ENCODE data around the gene DLGAP1. TPM values are rescaled to one million over a fixed set of nuclear protein-coding genes. Genes with fewer than 3 reads are reported as not detected.
A peak's percentile ranks its signal among the peaks of the same experiment; 100 is the strongest.

DLGAP1 gene
- total RNA-seq, 1 experiment from 2014 or later: 23.0 TPM

DNA sequence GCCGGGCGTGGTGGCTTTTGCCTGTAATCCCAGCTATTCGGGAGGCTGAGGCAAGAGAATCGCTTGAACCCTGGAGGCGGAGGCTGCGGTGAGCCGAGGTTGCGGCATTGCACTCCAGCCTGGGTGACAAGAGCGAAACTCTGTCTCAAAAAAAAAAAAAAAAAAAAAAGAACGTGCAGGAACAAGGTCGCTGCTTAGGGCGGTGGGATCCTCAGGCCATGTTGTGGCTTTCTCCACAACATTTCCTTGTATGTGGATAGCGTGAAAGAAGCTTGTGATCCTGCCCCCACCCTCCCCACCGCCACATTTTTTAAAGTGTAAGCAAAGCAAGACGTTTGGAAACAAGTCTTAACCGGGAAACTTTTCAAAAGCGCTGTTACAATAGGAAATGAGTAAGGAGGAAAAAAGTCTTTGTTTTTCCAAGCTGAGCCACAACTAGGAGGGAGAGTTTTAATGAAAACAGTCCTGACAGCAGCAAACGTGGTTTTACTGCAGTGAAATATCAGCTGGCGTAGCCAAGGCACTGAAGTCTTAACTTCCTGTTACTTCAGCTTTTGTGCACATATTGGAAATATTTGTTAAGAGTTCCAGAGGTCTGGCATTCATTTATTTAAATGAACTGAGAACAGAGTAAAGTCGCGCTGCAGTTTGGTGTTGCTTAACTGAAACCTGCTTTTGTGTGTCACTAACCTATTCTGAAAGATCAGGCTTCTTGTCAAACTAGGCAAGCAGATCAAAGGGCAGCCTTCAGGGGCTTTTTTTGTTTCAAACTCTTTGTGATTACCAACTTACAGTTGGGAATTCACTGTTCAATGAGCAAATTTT is 1001.4 kb downstream of the DLGAP1 start (continued):
- TF ChIP-seq, protein P1, sequence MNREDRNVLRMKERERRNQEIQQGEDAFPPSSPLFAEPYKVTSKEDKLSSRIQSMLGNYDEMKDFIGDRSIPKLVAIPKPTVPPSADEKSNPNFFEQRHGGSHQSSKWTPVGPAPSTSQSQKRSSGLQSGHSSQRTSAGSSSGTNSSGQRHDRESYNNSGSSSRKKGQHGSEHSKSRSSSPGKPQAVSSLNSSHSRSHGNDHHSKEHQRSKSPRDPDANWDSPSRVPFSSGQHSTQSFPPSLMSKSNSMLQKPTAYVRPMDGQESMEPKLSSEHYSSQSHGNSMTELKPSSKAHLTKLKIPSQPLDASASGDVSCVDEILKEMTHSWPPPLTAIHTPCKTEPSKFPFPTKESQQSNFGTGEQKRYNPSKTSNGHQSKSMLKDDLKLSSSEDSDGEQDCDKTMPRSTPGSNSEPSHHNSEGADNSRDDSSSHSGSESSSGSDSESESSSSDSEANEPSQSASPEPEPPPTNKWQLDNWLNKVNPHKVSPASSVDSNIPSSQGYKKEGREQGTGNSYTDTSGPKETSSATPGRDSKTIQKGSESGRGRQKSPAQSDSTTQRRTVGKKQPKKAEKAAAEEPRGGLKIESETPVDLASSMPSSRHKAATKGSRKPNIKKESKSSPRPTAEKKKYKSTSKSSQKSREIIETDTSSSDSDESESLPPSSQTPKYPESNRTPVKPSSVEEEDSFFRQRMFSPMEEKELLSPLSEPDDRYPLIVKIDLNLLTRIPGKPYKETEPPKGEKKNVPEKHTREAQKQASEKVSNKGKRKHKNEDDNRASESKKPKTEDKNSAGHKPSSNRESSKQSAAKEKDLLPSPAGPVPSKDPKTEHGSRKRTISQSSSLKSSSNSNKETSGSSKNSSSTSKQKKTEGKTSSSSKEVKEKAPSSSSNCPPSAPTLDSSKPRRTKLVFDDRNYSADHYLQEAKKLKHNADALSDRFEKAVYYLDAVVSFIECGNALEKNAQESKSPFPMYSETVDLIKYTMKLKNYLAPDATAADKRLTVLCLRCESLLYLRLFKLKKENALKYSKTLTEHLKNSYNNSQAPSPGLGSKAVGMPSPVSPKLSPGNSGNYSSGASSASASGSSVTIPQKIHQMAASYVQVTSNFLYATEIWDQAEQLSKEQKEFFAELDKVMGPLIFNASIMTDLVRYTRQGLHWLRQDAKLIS (CRISPR knock-in tag; IDR thresholded peaks at IDR 0.05; ENCODE audit: borderline replicate concordance): no peak
- TF ChIP-seq ZNF263 (CRISPR knock-in tag; IDR thresholded peaks at IDR 0.05; ENCODE audit: low read depth): 0 out of 2 replicates have a peak, but pooled peaks have one; percentile 10
- no peak for TF ChIP-seq TCF7 (CRISPR knock-in tag; IDR thresholded peaks at IDR 0.05; ENCODE audit: low read depth)
- TF ChIP-seq SMAD3 (CRISPR knock-in tag; IDR thresholded peaks at IDR 0.05; ENCODE audit: borderline replicate concordance): no peak
- TF ChIP-seq, protein P2, sequence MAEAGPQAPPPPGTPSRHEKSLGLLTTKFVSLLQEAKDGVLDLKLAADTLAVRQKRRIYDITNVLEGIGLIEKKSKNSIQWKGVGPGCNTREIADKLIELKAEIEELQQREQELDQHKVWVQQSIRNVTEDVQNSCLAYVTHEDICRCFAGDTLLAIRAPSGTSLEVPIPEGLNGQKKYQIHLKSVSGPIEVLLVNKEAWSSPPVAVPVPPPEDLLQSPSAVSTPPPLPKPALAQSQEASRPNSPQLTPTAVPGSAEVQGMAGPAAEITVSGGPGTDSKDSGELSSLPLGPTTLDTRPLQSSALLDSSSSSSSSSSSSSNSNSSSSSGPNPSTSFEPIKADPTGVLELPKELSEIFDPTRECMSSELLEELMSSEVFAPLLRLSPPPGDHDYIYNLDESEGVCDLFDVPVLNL (CRISPR knock-in tag; IDR thresholded peaks at IDR 0.05; ENCODE audit: borderline replicate concordance, low read depth): no peak
- TF ChIP-seq, protein P3, sequence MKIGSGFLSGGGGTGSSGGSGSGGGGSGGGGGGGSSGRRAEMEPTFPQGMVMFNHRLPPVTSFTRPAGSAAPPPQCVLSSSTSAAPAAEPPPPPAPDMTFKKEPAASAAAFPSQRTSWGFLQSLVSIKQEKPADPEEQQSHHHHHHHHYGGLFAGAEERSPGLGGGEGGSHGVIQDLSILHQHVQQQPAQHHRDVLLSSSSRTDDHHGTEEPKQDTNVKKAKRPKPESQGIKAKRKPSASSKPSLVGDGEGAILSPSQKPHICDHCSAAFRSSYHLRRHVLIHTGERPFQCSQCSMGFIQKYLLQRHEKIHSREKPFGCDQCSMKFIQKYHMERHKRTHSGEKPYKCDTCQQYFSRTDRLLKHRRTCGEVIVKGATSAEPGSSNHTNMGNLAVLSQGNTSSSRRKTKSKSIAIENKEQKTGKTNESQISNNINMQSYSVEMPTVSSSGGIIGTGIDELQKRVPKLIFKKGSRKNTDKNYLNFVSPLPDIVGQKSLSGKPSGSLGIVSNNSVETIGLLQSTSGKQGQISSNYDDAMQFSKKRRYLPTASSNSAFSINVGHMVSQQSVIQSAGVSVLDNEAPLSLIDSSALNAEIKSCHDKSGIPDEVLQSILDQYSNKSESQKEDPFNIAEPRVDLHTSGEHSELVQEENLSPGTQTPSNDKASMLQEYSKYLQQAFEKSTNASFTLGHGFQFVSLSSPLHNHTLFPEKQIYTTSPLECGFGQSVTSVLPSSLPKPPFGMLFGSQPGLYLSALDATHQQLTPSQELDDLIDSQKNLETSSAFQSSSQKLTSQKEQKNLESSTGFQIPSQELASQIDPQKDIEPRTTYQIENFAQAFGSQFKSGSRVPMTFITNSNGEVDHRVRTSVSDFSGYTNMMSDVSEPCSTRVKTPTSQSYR (CRISPR knock-in tag; IDR thresholded peaks at IDR 0.05): no peak
- TF ChIP-seq, protein P4, sequence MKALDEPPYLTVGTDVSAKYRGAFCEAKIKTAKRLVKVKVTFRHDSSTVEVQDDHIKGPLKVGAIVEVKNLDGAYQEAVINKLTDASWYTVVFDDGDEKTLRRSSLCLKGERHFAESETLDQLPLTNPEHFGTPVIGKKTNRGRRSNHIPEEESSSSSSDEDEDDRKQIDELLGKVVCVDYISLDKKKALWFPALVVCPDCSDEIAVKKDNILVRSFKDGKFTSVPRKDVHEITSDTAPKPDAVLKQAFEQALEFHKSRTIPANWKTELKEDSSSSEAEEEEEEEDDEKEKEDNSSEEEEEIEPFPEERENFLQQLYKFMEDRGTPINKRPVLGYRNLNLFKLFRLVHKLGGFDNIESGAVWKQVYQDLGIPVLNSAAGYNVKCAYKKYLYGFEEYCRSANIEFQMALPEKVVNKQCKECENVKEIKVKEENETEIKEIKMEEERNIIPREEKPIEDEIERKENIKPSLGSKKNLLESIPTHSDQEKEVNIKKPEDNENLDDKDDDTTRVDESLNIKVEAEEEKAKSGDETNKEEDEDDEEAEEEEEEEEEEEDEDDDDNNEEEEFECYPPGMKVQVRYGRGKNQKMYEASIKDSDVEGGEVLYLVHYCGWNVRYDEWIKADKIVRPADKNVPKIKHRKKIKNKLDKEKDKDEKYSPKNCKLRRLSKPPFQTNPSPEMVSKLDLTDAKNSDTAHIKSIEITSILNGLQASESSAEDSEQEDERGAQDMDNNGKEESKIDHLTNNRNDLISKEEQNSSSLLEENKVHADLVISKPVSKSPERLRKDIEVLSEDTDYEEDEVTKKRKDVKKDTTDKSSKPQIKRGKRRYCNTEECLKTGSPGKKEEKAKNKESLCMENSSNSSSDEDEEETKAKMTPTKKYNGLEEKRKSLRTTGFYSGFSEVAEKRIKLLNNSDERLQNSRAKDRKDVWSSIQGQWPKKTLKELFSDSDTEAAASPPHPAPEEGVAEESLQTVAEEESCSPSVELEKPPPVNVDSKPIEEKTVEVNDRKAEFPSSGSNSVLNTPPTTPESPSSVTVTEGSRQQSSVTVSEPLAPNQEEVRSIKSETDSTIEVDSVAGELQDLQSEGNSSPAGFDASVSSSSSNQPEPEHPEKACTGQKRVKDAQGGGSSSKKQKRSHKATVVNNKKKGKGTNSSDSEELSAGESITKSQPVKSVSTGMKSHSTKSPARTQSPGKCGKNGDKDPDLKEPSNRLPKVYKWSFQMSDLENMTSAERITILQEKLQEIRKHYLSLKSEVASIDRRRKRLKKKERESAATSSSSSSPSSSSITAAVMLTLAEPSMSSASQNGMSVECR (CRISPR knock-in tag; IDR thresholded peaks at IDR 0.05; ENCODE audit: borderline replicate concordance): no peak
- 0 out of 2 replicates have a peak, but pooled peaks have one; percentile 17 for TF ChIP-seq FOXP1 (CRISPR knock-in tag; IDR thresholded peaks at IDR 0.05; ENCODE audit: borderline replicate concordance)

DNA sequence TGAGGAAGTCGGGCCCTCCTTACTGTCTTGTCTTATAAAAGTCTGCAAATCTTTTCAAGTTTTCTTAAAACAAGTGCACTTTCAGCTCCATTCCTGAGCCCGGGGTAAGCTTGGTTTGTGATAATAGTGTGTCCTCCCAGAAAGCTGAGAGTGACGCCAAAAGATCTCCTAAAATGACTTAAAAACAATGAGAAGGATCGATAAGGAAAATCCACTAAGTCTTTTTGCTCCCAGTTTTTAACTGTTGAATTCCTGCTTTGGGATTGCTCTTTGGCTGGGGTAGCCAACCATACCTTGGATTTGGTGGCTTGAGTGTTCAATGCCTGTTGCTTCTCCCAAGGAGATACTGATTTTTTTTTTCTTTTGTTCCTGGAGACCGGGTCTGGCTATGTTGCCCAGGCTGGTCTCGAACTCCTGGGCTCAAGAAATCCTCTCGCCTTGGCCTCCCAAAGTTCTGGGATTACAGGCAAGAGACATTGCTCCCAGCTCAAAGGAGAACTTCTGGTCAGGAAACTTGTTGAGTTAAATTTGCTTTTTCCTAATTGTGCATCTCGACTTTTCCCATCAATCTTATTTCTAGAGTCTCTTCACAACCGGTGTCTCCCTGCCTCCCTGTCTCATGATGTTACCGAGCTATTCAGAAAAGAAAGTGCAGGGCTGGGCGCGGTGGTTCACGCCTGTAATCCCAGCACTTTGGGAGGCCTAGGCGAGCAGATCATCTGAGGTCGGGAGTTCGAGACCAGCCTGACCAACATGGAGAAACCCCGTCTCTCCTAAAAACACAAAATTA is 1002.2 kb downstream of the DLGAP1 start:
- CTCF ChIA-PET: interaction anchor here (0.6 to 6.4 kb wide), 9 partner anchors 14 to 213 kb away, joined by 3 to 53 read pairs (median 5); no protein-coding TSS in a partner anchor
- DNase-seq (ENCODE audit: low spot score) (no peak), ATAC-seq (no peak)
- Mint-ChIP-seq H3K36me3 (peaks cover 49% of the 10 kb centered on the region), H3K27me3 (ENCODE audit: low read depth) (no peaks in the 10 kb centered on the region), H3K9me3 (no peaks in the 10 kb centered on the region), H3K4me1 (peaks cover 46% of the 10 kb centered on the region), H3K27ac (peak overlapping the region; percentile 96), H3K4me3 (peak overlapping the region; percentile 96)
- POLR2A ChIA-PET: interaction anchor here (0.6 to 4.4 kb wide), 4 partner anchors 21 to 169 kb away, joined by 3 to 41 read pairs (median 5); no protein-coding TSS in a partner anchor
- TF ChIP-seq, protein P5, sequence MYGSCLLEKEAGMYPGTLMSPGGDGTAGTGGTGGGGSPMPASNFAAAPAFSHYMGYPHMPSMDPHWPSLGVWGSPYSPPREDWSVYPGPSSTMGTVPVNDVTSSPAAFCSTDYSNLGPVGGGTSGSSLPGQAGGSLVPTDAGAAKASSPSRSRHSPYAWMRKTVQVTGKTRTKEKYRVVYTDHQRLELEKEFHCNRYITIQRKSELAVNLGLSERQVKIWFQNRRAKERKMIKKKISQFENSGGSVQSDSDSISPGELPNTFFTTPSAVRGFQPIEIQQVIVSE (CRISPR knock-in tag; IDR thresholded peaks at IDR 0.05; ENCODE audit: borderline replicate concordance): no peak
- TF ChIP-seq NR3C1 (CRISPR knock-in tag; conservative IDR thresholded peaks at IDR 0.05; ENCODE audit: low read depth): no peak
- TF ChIP-seq ZNF121 (CRISPR knock-in tag; IDR thresholded peaks at IDR 0.05): peak; percentile 18; the same call in 1 of the 2 replicates
- TF ChIP-seq KAT7 (CRISPR knock-in tag; IDR thresholded peaks at IDR 0.05; ENCODE audit: borderline replicate concordance): 0 out of 2 replicates have a peak, but pooled peaks have one; percentile 9
- TF ChIP-seq, protein P6, sequence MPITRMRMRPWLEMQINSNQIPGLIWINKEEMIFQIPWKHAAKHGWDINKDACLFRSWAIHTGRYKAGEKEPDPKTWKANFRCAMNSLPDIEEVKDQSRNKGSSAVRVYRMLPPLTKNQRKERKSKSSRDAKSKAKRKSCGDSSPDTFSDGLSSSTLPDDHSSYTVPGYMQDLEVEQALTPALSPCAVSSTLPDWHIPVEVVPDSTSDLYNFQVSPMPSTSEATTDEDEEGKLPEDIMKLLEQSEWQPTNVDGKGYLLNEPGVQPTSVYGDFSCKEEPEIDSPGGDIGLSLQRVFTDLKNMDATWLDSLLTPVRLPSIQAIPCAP (CRISPR knock-in tag; IDR thresholded peaks at IDR 0.05): no peak
- TF ChIP-seq ZNF317 (CRISPR knock-in tag; IDR thresholded peaks at IDR 0.05; ENCODE audit: borderline replicate concordance, low read depth): 0 out of 2 replicates have a peak, but pooled peaks have one; percentile 7
- no peak for TF ChIP-seq NR1H2 (CRISPR knock-in tag; IDR thresholded peaks at IDR 0.05)
- TF ChIP-seq ZNF232 (CRISPR knock-in tag; IDR thresholded peaks at IDR 0.05): no peak
- no peak for TF ChIP-seq ZNF671 (CRISPR knock-in tag; IDR thresholded peaks at IDR 0.05)
- TF ChIP-seq GTF2I (CRISPR knock-in tag; conservative IDR thresholded peaks at IDR 0.05): 0 out of 2 replicates have a peak, but pooled peaks have one; percentile 28

Measured in WTC11 (cell line).